ENCODE measurements around the gene ANKRD39.
"Not testable (repeated sequence)": the region's sequence is repeated elsewhere in the genome, so short reads cannot be mapped to it uniquely, and the experiment has no call there.

ANKRD39 gene

GRCh38 chr2:96806468-96807126, 51.2 kb downstream of the ANKRD39 start:
- DNase-seq = no peak

GRCh38 chr2:96805946-96806345, 51.9 kb downstream of the ANKRD39 start:
- DNase-seq = not testable (repeated sequence)

- DNase-seq = peak; percentile 55
Measured at GRCh38 chr2:96804986-96805385, 52.8 kb downstream of the ANKRD39 start.

GRCh38 chr2:96802721-96803120, 55.1 kb downstream of the ANKRD39 start:
- DNase-seq = no peak

- DNase-seq = peak; percentile 93
Measured at GRCh38 chr2:96801786-96802595, 55.8 kb downstream of the ANKRD39 start.

- peak; percentile 54 for DNase-seq
Measured at GRCh38 chr2:96801005-96801785, 56.6 kb downstream of the ANKRD39 start.

- no peak for DNase-seq
Measured at GRCh38 chr2:96800061-96801004, 57.5 kb downstream of the ANKRD39 start.

GRCh38 chr2:96799623-96799935, 58.2 kb downstream of the ANKRD39 start:
- no peak for DNase-seq

GRCh38 chr2:96798733-96799622, 58.8 kb downstream of the ANKRD39 start:
- DNase-seq = no peak

All from inflammatory macrophage treated with lipopolysaccharide for 4 hours (primary cell).